GM10266 (cell line): ENCODE measurements around the gene SPI1.

Experiments used
- DNase-seq: peaks from one replicate; pipeline ENCODE4 v3.0.0; 2012; ENCODE audit errors: extremely low spot score
- TF ChIP-seq, protein P1 (sequence below): IDR thresholded peaks from 2 replicates; pipeline ENCODE4 v1.5.1; 2012; ENCODE audit warnings: mild to moderate bottlenecking, low read depth; ENCODE audit not compliant: control insufficient read depth, insufficient read depth; ENCODE audit errors: missing control alignments

Gene SPI1

DNA sequence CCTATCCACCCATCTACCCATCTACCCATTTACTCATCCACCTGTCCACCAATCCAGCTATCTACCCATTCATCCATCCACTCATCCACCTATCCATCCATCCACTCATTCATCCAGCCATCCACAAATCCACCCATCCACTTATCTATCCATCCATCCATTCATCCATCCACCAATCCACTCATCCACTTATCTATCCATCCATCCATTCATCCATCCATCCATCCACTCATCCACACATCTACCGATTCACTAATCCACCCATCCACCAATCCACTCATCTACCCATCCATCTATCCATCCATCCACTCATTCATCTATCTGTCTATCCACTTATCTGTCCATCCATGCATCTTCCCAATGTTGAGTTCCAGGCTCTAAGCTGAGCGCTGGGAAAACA lies 1.7 kb upstream of the SPI1 start:
- TF ChIP-seq, protein P1, sequence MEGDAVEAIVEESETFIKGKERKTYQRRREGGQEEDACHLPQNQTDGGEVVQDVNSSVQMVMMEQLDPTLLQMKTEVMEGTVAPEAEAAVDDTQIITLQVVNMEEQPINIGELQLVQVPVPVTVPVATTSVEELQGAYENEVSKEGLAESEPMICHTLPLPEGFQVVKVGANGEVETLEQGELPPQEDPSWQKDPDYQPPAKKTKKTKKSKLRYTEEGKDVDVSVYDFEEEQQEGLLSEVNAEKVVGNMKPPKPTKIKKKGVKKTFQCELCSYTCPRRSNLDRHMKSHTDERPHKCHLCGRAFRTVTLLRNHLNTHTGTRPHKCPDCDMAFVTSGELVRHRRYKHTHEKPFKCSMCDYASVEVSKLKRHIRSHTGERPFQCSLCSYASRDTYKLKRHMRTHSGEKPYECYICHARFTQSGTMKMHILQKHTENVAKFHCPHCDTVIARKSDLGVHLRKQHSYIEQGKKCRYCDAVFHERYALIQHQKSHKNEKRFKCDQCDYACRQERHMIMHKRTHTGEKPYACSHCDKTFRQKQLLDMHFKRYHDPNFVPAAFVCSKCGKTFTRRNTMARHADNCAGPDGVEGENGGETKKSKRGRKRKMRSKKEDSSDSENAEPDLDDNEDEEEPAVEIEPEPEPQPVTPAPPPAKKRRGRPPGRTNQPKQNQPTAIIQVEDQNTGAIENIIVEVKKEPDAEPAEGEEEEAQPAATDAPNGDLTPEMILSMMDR, result no peak
- DNase-seq, result no peak

DNA sequence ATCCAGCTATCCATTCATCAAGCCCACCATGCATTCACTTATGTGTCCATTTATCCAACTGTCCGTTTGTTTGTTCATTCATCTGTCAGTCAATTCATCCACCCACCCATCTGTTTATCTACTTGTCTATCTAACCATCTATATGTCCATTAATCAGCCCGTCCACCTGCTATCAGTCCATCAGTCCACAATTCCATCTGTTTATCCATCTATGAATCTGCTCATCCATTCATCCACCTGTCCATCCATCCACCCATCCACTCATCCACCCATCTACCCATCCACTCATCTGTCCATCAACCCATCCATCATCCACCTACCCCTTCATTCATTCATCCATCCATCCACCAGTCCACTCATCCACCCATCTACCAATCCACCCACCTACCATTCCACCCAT lies 970 bp upstream of the SPI1 start:
- TF ChIP-seq, protein P1, result no peak
- no peak for DNase-seq

DNA sequence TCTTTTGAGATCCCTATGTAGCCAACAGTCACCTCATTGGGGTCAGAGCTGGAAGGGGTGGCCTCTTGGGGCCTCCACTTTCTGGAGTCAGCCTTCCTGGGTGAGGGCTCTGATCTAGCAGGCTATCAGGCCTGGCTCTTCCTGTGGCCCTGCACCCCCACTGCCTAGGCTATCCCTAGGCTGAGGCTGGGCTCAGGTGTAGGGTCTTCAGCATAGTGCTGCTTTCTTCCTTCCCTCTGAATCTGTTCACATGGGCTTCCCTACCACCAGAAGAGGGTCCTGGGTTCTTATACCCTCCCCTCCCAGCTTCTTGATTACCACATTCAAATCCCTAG lies 456 bp upstream of the SPI1 start:
- no peak for DNase-seq
- TF ChIP-seq, protein P1, result no peak

DNA sequence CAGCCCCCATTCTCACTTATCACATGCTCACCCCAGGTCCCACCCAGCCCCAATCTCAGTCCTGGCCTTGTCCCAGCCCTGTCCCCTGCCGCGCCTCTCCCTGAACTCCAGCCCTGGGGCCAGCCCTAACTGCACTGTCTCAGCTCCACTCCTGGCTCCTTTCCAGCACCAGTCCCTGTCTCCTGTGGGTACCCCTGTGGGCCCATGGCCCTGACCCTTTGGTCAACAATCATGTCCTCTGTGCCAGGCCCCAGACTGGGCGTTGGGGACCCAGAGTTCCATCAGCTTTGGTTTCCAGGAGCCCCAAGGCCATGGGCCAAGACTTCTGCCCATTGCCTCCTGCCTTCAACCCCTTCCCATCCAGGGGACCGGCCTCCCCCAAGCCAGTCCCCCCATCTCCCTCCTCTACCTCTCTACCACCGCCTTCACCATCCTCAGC lies 757 bp downstream of the SPI1 start:
- DNase-seq, result no peak
- TF ChIP-seq, protein P1, result no peak

DNA sequence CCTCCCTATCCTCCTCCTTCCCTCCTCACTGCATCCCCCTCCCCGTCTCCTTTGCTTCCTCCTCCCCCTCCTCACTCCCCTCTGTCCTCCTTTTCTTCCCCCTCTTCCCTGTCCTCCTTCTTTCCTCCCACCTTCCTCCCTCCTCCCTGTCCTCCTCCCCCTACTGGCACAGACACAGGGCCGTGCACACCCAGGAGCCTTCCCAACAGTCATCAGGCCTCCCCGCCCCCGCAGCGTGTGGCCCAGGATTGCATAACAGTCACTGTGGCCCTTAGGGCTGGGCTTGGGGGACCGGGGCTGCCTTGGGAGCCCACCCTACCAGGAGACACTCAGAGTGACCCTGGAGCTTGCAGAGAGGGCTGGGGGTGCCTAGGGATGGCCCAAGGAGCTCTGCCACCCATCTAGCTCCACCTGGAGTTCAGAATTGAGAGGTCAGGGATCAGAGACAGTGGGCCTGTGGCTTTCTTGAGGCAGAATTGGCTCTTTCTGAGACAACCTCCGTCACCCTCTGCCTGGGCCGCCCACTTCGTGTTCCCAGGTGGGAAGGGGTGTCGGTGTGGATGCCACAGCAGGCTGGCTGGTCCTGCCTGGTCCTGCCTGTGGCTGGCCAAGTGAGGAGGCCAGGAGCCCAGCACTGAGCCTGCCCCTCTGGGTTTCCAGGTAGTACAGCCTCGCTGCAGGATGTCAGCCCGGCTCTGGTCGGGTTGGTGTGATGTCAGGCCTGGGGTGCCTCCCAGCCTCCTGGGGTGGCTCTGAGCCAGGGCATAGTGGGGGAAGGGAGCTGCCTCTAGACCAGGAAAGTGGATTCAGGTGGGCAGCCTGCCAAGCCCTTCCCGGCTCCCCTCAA lies 1.6 kb downstream of the SPI1 start:
- TF ChIP-seq, protein P1, result no peak
- DNase-seq, result no peak

DNA sequence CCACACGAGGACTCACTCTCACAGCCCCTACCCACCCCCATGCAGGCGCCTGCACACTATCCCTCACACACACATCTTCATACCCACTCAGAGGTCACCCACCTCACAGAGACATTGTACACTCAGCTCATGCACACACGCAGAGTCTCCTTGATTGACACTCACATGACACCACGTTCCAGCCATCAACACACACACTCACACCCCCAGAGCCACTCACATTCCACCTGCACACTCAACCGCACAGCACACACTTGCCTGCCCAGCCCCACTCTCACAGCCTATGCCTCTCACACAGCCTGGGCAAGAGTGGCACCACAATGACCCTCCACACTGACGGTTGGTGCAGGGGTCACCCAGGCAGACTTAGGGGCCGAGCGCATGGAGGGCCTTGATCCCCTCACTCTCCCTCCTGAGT lies 2.2 kb downstream of the SPI1 start:
- TF ChIP-seq, protein P1, result no peak
- DNase-seq, result no peak

DNA sequence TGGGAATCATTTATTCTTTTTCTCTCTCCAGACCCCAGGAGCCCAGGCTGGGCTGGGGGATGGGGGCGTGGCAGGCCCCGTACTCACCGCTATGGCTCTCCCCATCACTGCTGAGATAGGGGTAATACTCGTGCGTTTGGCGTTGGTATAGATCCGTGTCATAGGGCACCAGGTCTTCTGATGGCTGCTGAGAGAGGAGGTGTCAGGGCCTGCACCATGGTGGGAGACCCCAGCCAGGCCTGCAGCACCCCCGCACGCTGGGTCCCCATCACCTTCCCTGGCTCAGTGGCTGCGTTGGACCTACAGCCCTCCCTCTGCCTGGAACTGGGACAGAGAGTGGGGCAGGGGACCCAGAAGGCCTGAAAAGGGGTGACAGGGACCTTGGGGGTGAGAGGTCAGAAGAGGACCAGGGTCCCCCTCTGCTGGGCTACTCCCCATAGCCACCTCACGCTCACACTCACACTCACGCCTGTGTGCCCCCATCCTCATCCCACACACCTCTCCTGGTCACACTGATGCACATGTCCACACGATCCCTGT lies 2.7 kb downstream of the SPI1 start:
- no peak for DNase-seq
- TF ChIP-seq, protein P1, result no peak
